ENCODE data around the gene MAP1S.

The MAP1S gene

GRCh38 chr19:17679526-17680229 lies 39.6 kb upstream of the MAP1S start:
- in situ Hi-C loops (cut with HindIII; ENCODE audit: low sequenced_read_pairs): no loop called here
- H3K4me3 ChIP-seq (ENCODE audit: low read depth, low read length): no peak overlapping the region
- TF ChIP-seq CTCF (IDR thresholded peaks at IDR 0.05; ENCODE audit: low read depth, low read length, missing control alignments): no peak
- DNase-seq (ENCODE audit: low read depth): no peak

GRCh38 chr19:17680230-17680722 lies 39.0 kb upstream of the MAP1S start:
- no peak for TF ChIP-seq CTCF (IDR thresholded peaks at IDR 0.05; ENCODE audit: low read depth, low read length, missing control alignments)
- in situ Hi-C loops (cut with HindIII; ENCODE audit: low sequenced_read_pairs): no loop called here
- H3K4me3 ChIP-seq (ENCODE audit: low read depth, low read length): no peak overlapping the region

GRCh38 chr19:17681505-17682125 lies 37.7 kb upstream of the MAP1S start:
- TF ChIP-seq CTCF (IDR thresholded peaks at IDR 0.05; ENCODE audit: low read depth, low read length, missing control alignments): no peak
- no peak for DNase-seq (ENCODE audit: low read depth)
- in situ Hi-C loops (cut with HindIII; ENCODE audit: low sequenced_read_pairs): no loop called here
- no peak overlapping the region for H3K4me3 ChIP-seq (ENCODE audit: low read depth, low read length)

More at GRCh38 chr19:17680230-17680722, 39.0 kb upstream of the MAP1S start:
- DNase-seq (ENCODE audit: low read depth): no peak

DNA sequence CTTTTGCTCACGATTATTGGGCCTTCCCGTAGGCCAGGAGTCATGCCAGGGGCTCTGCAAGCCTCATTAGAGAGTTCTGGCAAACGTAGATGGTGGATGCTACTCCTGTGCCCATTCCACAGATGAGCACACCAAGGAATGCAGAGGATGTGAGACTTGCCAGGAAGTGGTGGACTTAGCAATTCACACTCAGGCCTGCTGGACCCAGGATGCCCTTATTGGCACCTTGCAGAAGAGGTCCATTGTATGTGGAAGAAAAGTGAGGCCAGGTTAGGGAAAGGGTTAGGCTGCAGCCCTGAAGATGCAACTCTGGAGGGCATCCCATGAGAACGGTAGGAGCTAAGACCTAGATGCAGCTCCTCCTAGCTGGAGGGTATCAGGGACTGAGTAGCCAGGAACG lies 37.0 kb upstream of the MAP1S start:
- H3K4me3 ChIP-seq (ENCODE audit: low read depth, low read length): no peak overlapping the region
- no peak for TF ChIP-seq CTCF (IDR thresholded peaks at IDR 0.05; ENCODE audit: low read depth, low read length, missing control alignments)
- no peak for DNase-seq (ENCODE audit: low read depth)
- in situ Hi-C loops (cut with HindIII; ENCODE audit: low sequenced_read_pairs): no loop called here

DNA sequence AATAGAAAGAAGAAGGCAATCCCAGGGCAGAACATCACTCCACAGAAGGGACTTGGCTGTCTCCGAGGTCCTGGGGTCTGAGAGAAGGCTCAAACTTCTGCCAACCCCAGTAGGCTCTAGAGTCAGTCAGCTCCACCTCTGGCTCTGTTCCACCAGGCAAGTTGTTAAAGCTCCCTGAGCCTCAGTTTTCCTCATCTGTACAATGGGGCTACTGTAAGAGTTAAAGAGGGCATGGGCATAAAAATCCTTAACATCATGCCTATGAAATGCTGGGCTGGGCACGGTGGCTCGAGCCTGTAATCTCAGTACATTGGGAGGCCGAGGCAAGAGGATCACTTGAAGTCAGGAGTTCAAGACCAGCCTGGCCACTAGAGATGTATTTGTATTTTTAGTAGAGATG lies 36.2 kb upstream of the MAP1S start:
- in situ Hi-C loops (cut with HindIII; ENCODE audit: low sequenced_read_pairs): no loop called here
- TF ChIP-seq CTCF (IDR thresholded peaks at IDR 0.05; ENCODE audit: low read depth, low read length, missing control alignments): no peak
- no peak for DNase-seq (ENCODE audit: low read depth)
- no peak overlapping the region for H3K4me3 ChIP-seq (ENCODE audit: low read depth, low read length)

GRCh38 chr19:17684256-17684655 lies 35.0 kb upstream of the MAP1S start:
- no peak for DNase-seq (ENCODE audit: low read depth)
- in situ Hi-C loops (cut with HindIII; ENCODE audit: low sequenced_read_pairs): no loop called here
- H3K4me3 ChIP-seq (ENCODE audit: low read depth, low read length): no peak overlapping the region
- TF ChIP-seq CTCF (IDR thresholded peaks at IDR 0.05; ENCODE audit: low read depth, low read length, missing control alignments): no peak
